Activated naive CD4-positive, alpha-beta T cell (primary cell): ENCODE measurements around the gene PIGU.
A peak's percentile ranks its signal among the peaks of the same experiment; 100 is the strongest.
"Not testable (repeated sequence)": the region's sequence is repeated elsewhere in the genome, so short reads cannot be mapped to it uniquely, and the experiment has no call there.

ENCODE experiments used
- DNase-seq, 4 experiments: peaks; one replicate each; lab custom pipeline; 2025; lab: John Stamatoyannopoulos, UW

The PIGU gene, protein sequence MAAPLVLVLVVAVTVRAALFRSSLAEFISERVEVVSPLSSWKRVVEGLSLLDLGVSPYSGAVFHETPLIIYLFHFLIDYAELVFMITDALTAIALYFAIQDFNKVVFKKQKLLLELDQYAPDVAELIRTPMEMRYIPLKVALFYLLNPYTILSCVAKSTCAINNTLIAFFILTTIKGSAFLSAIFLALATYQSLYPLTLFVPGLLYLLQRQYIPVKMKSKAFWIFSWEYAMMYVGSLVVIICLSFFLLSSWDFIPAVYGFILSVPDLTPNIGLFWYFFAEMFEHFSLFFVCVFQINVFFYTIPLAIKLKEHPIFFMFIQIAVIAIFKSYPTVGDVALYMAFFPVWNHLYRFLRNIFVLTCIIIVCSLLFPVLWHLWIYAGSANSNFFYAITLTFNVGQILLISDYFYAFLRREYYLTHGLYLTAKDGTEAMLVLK

GRCh38 chr20:34676642-34677373 is at the start of gene PIGU:
Gene PIGU (minus strand): TSS chr20:34677092. CDS start chr20:34677085, 7 bp downstream.
- peak; percentile 83 to 96 (median 90) for DNase-seq

- no peak for DNase-seq
These were observed 47.3 kb upstream of the PIGU start for GRCh38 chr20:34724172-34724571.

GRCh38 chr20:34722560-34722959 is 45.7 kb upstream of the PIGU start:
- not testable (repeated sequence) for DNase-seq

GRCh38 chr20:34720266-34720665 is 43.4 kb upstream of the PIGU start:
- DNase-seq: no peak

- not testable (repeated sequence) for DNase-seq
These were observed 42.5 kb upstream of the PIGU start for GRCh38 chr20:34719242-34720017.

- DNase-seq: no peak
These were observed 40.6 kb upstream of the PIGU start for GRCh38 chr20:34717230-34718095.

DNA sequence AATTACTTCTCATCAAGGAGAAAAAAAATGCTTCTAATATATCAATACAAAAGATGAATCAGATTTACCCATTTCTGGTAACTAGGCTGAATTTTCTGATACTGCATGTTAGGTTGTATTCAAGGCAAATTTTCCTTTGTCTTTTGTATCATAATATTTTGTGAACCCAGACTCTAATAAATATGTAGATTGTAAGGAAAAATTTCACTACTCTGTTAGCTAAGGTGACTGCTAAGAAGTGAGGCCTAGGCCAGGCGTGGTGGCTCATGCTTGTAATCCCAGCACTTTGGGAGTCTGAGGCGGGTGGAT is 40.0 kb upstream of the PIGU start:
- DNase-seq: no peak

GRCh38 chr20:34715384-34715783 is 38.5 kb upstream of the PIGU start:
- no peak for DNase-seq

- DNase-seq: not testable (repeated sequence)
These were observed 37.1 kb upstream of the PIGU start for GRCh38 chr20:34713944-34714515.

GRCh38 chr20:34713194-34713943 is 36.5 kb upstream of the PIGU start:
- DNase-seq: no peak

GRCh38 chr20:34712525-34713192 is 35.8 kb upstream of the PIGU start:
- no peak for DNase-seq

DNA sequence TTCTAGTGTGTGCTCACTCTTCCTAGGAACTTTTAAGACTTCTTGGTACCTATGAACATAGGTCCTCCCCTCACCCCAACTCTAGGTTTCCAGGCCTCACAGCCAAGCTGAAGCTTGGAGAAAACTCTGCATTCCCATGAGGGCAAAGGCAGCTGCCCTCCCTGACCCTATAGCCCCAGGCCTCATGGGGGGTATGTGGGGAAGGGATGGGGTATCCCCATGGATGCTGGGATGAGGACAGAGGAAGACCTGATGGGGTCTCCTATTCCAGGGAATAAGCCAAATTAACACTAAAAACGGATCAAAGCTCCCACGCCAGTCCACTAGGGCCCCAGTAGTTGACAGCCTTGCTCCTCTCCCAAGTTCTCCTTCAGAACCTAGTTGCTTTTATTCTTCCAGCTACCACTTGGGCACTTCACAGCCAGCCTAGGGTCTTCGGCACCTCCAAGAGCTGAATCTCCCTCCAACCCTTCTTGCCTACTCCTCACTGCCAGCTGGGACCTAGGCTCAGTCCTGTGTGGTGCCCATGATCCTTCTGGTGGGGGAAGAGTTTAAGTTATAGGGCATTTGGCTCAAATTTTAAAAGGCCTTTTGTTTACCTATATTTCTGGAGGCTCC is 35.0 kb upstream of the PIGU start:
- no peak for DNase-seq

- DNase-seq: no peak
These were observed 34.1 kb upstream of the PIGU start for GRCh38 chr20:34710861-34711574.

DNA sequence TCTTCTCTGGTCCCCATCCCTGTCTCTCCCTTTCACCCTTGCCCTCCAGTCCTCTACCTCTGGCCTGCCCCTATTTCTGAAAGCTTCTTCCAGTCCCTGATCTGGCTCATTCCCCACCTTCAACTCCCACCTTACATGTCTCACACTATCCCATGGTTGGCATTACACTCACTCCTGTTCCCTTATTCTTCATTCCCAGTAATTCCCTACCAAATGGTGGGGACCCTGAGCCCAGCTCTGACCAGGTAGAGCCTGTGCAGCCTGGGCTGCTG is 33.6 kb upstream of the PIGU start:
- DNase-seq: no peak

DNA sequence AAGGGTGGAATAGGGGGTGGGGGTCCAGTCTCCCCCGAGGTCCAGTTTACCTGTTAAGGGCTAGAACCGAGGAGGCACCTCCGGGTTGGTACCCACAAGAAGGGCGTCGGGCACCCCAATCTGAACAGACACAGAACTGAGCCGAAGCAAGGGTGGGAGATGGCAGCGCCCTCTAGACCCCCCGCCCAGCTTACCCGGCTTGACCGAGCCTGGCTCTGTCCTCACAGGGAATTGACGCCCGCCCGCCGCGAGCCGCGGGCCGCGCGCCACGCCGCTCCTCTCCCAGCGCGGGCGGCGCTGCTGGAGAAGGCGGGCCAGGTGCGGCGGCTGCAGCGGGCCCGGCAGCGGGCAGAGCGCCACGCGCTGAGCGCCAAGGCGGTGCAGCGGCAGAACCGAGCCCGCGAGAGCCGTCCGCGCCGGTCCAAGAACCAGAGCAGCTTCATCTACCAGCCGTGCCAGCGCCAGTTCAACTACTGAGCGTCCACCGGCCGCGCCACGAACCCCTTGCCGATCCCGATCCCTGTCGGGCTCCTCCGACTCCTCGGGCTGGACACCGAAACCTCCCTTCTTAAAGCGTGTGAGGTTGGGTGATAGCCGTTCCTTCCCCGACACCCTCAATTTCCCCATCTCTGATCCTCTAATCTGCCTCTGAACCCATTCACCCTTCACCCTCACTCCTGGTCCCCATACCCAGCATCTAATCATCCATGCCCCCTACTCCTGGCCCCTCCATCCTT is 33.1 kb upstream of the PIGU start:
- DNase-seq: peak in 2 of 4 experiments; percentile 39 to 56

DNA sequence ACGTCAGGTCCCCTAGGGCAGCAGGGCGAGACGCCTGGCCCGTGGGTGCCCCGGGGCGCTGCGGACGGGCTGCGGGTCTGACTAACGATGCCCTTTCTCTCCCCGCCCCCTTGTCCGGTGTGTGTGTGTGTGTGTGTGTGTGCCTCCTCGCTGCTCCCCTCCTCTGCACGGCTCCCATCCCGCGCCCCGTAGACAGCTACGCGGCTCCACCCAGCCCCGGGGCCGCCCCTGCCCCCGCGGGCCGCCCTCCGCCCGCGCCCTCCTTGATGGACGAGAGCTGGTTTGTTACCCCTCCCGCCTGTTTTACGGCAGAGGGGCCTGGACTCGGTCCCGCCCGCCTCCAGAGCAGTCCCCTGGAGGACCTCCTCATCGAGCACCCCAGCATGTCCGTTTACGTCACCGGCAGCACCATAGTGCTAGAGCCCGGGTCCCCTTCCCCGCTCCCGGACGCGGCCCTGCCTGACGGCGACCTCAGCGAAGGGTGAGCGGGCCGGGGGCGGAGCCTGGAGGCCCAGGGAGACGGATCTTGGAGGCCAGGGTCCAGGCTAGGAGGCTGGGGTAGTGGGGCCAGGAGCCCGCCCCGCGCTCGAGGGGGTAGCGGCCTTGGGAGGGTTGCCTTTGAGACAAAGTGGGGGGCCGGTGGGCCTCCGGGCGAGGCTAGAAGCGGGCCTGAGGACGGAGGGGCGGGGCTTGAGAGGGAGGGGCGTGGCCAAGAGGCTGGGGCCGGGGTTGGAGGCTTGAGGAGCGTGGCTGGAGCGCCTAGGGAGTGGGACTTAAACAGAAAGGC is 32.3 kb upstream of the PIGU start:
- DNase-seq: peak; percentile 52 to 75 (median 68)

GRCh38 chr20:34708621-34709043 is 31.7 kb upstream of the PIGU start:
- DNase-seq: peak; percentile 8 to 53 (median 16)
